Keratinocyte (primary cell): ENCODE data around the gene SLC12A1. TPM values are rescaled to one million over a fixed set of nuclear protein-coding genes. Genes with fewer than 3 reads are reported as not detected.

Source experiments
- DNase-seq: peaks from one replicate; pipeline ENCODE4 v3.0.0-alpha.2; 2011; ENCODE audit warnings: low read depth, missing footprints, low spot score
- FAIRE-seq: peaks from 2 replicates; lab custom pipeline; 2011; peaks lifted over from hg19 to GRCh38; lab: Jason Lieb, UNC
- H2AFZ ChIP-seq: 2 replicates; pipeline ENCODE4 v1.6.0; 2012; ENCODE audit warnings: low read length, control low read depth, inconsistent platforms; ENCODE audit not compliant: control insufficient read depth
- H3K27ac ChIP-seq: 2 replicates; pipeline ENCODE4 v1.5.1; 2011; ENCODE audit warnings: low read length; ENCODE audit not compliant: control insufficient read depth, insufficient read depth
- H3K27me3 ChIP-seq: 3 replicates; pipeline ENCODE4 v1.6.0; 2011; ENCODE audit warnings: low read length; ENCODE audit not compliant: control insufficient read depth, insufficient read depth; ENCODE audit errors: extremely low read depth
- H3K36me3 ChIP-seq, 2 experiments: 2 replicates in 1 of 2; 3 replicates in 1 of 2; pipeline ENCODE4 v1.5.1; 2011; ENCODE audit warnings: low read length in 2 of 2, mild to moderate bottlenecking in 1 of 2; ENCODE audit not compliant: control insufficient read depth in 2 of 2, insufficient read depth in 2 of 2; ENCODE audit errors: extremely low read depth in 1 of 2
- H3K4me1 ChIP-seq: 3 replicates; pipeline ENCODE4 v1.5.1; 2011; ENCODE audit warnings: low read length; ENCODE audit not compliant: control insufficient read depth, insufficient read depth; ENCODE audit errors: extremely low read depth
- H3K4me2 ChIP-seq: 3 replicates; pipeline ENCODE4 v1.6.0; 2011; ENCODE audit warnings: low read depth, low read length; ENCODE audit not compliant: control insufficient read depth, insufficient read depth; ENCODE audit errors: extremely low read depth
- H3K4me3 ChIP-seq, 3 experiments: fragments of 200-600 bp in 1 of 3; sonication (generic) in 1 of 3; 2 replicates in 2 of 3; 3 replicates in 1 of 3; pipeline ENCODE4 v1.5.1; 2011 to 2016; ENCODE audit warnings: low read length in 3 of 3, mild to moderate bottlenecking in 3 of 3, control low read depth in 2 of 3, inconsistent platforms in 1 of 3, low read depth in 1 of 3, mixed read lengths in 1 of 3, mixed run types in 1 of 3, moderate library complexity in 1 of 3; ENCODE audit not compliant: control insufficient read depth in 2 of 3, insufficient read depth in 2 of 3; ENCODE audit errors: extremely low read depth in 1 of 3
- H3K79me2 ChIP-seq: 2 replicates; pipeline ENCODE4 v1.6.0; 2012; ENCODE audit warnings: low read length; ENCODE audit not compliant: control insufficient read depth, insufficient read depth
- H3K9ac ChIP-seq: 3 replicates; pipeline ENCODE4 v1.6.0; 2011; ENCODE audit warnings: low read length; ENCODE audit not compliant: control insufficient read depth, insufficient read depth; ENCODE audit errors: extremely low read depth
- H3K9me1 ChIP-seq: 3 replicates; pipeline ENCODE4 v1.6.0; 2011; ENCODE audit warnings: low read length; ENCODE audit not compliant: control insufficient read depth, insufficient read depth; ENCODE audit errors: extremely low read depth
- H3K9me3 ChIP-seq: 2 replicates; pipeline ENCODE4 v1.5.1; 2012; ENCODE audit warnings: low read depth, low read length; ENCODE audit not compliant: control insufficient read depth
- H4K20me1 ChIP-seq: 3 replicates; pipeline ENCODE4 v1.6.0; 2011; ENCODE audit warnings: low read length; ENCODE audit not compliant: control insufficient read depth, insufficient read depth; ENCODE audit errors: extremely low read depth
- CTCF ChIP-seq, 3 experiments: IDR thresholded peaks in 1 of 3; conservative IDR thresholded peaks in 1 of 3; optimal IDR thresholded peaks in 1 of 3; 2 replicates in 2 of 3; 3 replicates in 1 of 3; pipeline versions ENCODE3 to v1.5.1; 2011; ENCODE audit warnings: low read length in 3 of 3, mild to moderate bottlenecking in 3 of 3, moderate library complexity in 2 of 3, control low read depth in 1 of 3, inconsistent platforms in 1 of 3; ENCODE audit not compliant: insufficient read depth in 2 of 3; ENCODE audit errors: extremely low read depth in 1 of 3
- EZH2 ChIP-seq: IDR thresholded peaks from one replicate; pipeline ENCODE4 v1.6.1; 2012; ENCODE audit warnings: inconsistent platforms, mild to moderate bottlenecking, low read length, moderate library complexity
- dilution Hi-C: fragments of 300-500 bp; cut with MboI; formaldehyde crosslinking; loops from one replicate; pipeline ENCODE4 v1.7.0; 2020; ENCODE audit warnings: low sequenced_read_pairs; ENCODE audit not compliant: extremely low pct_ligation_motif_present
- polyA plus RNA-seq, 5 experiments: library from polyadenylated mRNA; depleted of rRNA in 3 of 5; stranded (reverse) in 3 of 5; stranded (forward) in 1 of 5; unstranded in 1 of 5; fragments of >200 nt; gene quantifications; 1 replicate in 1 of 5; 2 replicates in 3 of 5; 3 replicates in 1 of 5; pipeline versions ENCODE4 v1.2.1 to v1.2.3, GENCODE V29; 2011 to 2012; ENCODE audit warnings: missing spikeins in 2 of 5, low read depth in 1 of 5, low replicate concordance in 1 of 5

SLC12A1 gene
- polyA plus RNA-seq, 1 donor (not counting 4 experiments of a cell fraction or from before 2014, with no cell fraction given), result not detected

GRCh38 chr15:48225771-48226170, 19.7 kb downstream of the SLC12A1 start:
- no peak overlapping the region for H3K4me2 ChIP-seq
- dilution Hi-C loops, result no loop called here
- TF ChIP-seq EZH2, result no peak
- TF ChIP-seq CTCF (optimal IDR thresholded peaks at IDR 0.05 in 1 of 3, IDR thresholded peaks at IDR 0.05 in 1 of 3, conservative IDR thresholded peaks at IDR 0.05 in 1 of 3; ENCODE audit: extremely low read depth in 1 of 3, insufficient read depth in 2 of 3, low read length in 3 of 3), result no peak
- H3K9ac ChIP-seq, result no peak overlapping the region
- DNase-seq (no peak), FAIRE-seq (no peak)
- no peaks in the 10 kb centered on the region for H4K20me1 ChIP-seq
- H3K27me3 ChIP-seq, result no peaks in the 10 kb centered on the region
- no peaks in the 10 kb centered on the region for H3K9me1 ChIP-seq
- no peaks in the 10 kb centered on the region for H3K36me3 ChIP-seq
- no peaks in the 10 kb centered on the region for H3K4me1 ChIP-seq
- no peaks in the 10 kb centered on the region for H3K9me3 ChIP-seq
- no peak overlapping the region for H2AFZ ChIP-seq
- no peak overlapping the region for H3K4me3 ChIP-seq
- H3K79me2 ChIP-seq, result no peaks in the 10 kb centered on the region
- no peak overlapping the region for H3K27ac ChIP-seq

DNA sequence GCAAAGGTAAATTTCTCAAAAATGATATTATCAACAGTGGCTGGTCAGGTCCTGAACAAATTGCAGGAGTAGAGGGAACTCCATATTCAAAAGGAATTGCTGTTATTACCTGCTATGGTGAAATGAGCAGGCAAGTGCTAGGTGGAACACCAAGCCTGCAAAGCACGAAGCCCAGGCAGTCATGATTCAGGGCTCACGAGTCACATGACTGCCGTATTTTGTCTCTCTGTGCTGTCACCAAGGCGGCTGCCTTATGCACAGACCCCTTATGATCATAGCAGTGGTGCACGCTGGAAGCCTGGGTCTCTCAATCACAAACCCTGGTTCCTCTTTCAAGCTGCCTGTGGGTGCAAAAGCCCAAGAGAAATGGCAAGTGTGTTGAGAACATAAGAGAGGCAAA, 24.4 kb downstream of the SLC12A1 start:
- Histone ChIP-seq H3K36me3 (no peaks in the 10 kb centered on the region), H3K27me3 (no peaks in the 10 kb centered on the region), H3K79me2 (no peaks in the 10 kb centered on the region), H3K4me1 (no peaks in the 10 kb centered on the region), H4K20me1 (no peaks in the 10 kb centered on the region), H3K27ac (no peak overlapping the region), H2AFZ (no peak overlapping the region), H3K9me1 (no peaks in the 10 kb centered on the region), H3K9me3 (no peaks in the 10 kb centered on the region), H3K9ac (no peak overlapping the region), H3K4me3 (no peak overlapping the region), H3K4me2 (no peak overlapping the region)
- dilution Hi-C loops, result no loop called here
- TF ChIP-seq CTCF (optimal IDR thresholded peaks at IDR 0.05 in 1 of 3, IDR thresholded peaks at IDR 0.05 in 1 of 3, conservative IDR thresholded peaks at IDR 0.05 in 1 of 3; ENCODE audit: extremely low read depth in 1 of 3, insufficient read depth in 2 of 3, low read length in 3 of 3), result no peak
- TF ChIP-seq EZH2, result no peak
- DNase-seq (no peak), FAIRE-seq (no peak)
